Measurements from ENCODE around the gene GNG12.

GNG12 gene

DNA sequence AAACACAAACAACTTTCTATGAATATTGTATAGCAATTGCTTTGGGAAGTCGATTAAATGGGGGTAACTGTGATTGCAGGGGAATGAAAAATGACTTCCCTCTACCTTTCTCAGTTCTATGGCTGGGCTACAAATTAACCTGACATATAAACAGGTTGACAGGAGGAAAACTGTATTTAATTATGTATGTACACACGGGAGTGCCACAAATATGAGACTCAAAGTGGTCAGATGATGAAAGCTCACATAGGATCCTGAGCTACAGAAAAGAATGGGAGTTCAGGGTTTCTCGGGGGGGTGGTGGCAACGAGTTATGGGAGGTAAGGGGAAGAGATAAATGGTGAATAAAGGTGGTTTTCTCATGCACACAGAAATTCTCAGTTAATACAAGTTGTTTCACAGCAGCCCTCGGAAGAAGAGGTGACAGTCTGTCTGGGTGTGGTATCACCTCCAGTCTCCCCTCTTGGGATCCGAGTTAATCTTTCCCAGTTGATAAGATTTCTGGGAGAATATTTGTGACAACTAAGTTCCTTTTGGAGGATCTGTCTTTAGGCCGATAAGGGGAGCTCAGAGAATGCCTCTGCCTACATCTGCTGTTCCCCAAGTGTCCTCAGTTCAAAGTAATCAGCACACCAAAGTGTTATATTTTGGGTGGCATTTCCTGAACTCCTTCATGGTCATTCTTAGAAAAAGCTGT is 122.0 kb downstream of the GNG12 start:
- no peak for DNase-seq (ENCODE audit: low read depth in 2 of 3, low spot score in 2 of 3)

DNA sequence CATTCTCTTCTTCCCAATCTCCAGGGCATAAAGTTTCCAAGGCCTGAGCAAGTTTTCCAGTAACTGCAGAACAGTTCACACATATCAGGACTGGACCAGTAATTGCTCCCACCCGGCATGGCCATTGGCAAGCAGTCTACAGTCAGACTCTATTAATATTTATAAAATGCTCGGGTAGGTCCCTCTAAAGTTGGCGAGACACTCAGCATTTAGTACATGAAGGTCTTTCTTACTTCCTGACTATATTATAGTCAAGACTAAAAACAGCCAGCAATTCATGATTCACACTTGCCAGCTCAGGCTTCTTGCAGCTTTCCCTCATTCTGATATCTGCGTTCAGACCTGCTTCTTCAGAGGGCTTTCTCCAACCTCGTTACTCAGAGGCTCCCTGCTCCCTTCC is 122.8 kb downstream of the GNG12 start:
- no peak for DNase-seq (ENCODE audit: low read depth in 2 of 3, low spot score in 2 of 3)

DNA sequence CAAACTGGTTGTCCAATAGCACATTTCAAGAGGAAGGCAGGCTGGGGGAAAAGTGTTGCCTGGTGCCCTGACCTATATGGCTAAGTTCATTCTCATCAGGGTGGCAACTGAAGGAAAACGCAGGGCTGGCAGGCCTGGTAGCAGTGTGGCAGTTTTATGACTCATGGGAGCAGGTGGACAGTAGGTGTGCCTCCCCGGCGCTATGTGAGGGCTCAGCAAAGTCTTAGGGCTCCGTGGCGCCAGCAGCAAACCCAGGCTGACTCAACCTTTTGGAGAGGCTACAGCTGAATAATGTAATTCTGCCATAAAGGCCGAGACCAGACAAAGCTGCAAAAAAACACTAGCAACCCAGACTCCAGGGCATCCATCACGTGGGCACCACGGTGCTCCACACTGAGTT is 124.7 kb downstream of the GNG12 start:
- DNase-seq (ENCODE audit: low read depth in 2 of 3, low spot score in 2 of 3), result no peak

DNA sequence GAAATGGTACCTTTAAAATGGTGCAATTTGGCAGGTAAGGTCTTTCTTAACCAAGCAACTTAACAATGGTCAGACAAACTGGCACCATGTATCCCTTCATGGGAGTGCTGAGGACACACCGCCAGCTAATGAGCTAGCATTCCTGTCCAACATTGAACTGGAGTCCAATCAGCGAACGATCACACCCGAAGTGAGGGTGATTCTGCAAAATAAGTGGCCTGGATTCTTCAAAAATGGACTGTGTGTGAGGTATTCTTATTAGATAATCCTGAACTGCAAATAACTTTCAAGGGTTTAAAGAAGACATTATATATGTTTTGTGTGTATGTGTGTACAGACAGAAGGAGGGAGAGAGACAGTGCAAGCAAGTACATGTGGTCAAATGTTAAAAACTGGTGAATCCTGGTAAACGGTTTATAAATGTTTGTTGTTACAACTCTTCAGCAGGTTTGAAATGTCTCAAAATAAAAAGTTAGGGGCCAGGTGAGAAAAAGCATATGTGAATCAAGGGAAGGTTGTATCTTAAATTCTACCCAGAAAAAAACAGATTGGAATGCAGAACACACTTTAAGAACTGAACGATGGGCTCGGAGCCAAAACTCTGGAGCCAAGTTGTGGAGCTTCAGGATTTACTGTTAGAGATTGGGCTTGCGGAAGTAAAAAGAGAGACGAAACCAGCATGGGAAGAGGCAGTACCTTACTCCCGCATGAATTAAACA is 127.4 kb downstream of the GNG12 start:
- DNase-seq (ENCODE audit: low read depth in 2 of 3, low spot score in 2 of 3), result no peak

DNA sequence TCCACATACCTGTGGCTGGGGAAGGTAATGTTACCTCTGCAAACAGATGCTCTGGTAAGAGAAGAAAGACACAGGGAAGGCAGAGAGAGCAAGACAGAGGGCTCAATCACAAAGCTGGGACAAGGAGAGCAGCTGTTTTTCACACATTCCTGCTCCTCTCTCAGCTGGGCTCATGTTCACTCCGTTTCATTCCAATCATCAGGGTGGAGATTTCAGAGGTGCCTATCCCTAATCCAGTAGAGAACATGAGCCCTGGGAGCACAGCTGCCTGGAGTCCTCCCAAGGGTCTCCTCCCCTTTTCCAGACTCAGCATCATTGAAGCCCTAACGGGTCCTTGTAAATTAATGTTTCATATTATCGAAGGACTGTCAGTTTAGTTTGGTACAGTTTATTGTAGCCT is 128.9 kb downstream of the GNG12 start:
- DNase-seq (ENCODE audit: low read depth in 2 of 3, low spot score in 2 of 3), result no peak

DNA sequence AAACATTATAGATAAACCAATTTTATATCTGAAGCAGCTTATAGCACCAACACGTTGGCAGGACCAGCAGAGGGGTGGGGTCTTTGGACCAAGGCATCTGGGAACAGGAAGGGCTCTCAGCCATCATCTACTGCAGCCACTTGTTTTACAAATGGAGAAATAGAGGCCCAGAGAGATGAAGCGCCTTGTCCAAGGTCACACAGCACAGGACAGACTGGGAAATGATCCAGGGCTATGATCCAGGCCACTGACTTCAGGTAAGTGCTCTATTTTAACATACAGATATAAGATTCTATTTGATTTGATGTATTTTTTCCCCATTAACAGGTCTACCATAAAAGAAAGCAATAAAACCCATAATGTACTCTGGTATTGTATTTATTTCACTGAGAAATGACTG is 131.4 kb downstream of the GNG12 start:
- no peak for DNase-seq (ENCODE audit: low read depth in 2 of 3, low spot score in 2 of 3)

DNA sequence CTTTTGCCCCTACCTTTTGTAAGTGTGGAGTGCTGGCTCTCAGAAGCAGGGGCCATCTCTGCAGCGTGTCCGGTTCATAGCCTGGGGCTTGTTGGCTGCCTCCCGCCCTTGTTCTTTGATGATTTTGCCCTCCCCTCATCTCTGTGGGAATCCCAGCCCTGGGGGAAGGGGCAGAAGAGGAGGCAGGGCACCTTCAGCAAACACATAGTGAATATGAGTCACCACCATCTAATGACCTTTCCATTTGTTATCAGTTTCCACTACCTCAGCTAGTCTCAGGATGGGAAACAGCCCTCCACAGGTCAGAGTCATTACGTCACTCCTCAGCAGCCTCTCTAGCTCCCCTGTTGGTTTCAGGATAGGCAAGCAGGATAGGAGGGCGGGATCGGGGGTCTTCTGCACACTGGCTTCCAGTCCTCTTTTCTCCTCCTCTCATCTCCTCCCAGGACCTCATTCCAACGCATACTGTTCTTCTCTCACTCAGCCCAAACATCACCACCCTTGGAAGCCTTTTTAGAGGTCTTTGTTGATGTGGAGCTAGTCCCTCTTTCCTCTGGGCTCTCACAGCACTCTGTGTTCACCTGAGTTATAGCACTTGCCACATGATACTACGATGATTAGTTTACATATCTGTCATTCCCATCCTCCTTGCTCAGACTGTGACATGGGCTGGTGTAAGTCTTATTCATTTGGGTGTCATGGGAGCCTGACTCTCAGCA is 132.4 kb downstream of the GNG12 start:
- DNase-seq (ENCODE audit: low read depth in 2 of 3, low spot score in 2 of 3), result peak in 1 of 3 experiments; percentile 5

DNA sequence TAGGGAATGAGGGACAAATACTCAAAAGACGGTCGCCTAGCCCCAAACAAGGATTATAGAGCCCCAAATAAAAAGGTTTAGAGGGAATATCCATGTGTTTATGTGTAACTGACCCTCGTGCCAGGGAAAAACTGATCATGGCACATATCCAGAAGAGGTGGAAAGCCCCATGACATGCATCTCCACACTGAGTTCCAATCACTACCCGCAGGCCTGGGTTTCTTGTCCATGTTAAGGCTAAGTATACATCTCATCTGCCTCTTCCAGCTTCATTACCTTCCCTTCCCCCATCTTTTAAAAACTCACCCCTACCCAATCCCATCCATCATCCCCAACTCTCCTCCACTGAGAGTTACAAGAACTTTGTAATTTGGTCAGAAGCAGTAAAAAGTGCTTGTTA is 133.0 kb downstream of the GNG12 start:
- DNase-seq (ENCODE audit: low read depth in 2 of 3, low spot score in 2 of 3), result no peak

DNA sequence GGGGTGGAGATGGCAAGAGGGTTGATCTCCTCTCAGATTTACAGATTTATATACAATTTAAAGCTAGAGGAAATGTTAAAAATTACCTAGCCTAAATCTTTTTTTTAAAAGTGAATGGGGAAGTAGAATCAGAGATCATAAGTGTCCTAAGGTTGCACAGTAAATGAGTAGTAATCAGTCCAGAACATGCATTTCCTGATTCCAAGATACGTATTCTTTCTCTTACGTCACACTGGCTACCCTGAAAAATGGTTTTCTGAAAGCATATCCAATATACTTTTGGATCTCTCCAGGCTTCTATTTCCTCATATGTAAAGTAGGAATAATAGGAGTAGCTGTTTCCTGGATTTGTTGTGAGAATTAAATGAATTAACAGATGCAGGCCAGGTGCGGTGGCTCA is 136.6 kb downstream of the GNG12 start:
- no peak for DNase-seq (ENCODE audit: low read depth in 2 of 3, low spot score in 2 of 3)

DNA sequence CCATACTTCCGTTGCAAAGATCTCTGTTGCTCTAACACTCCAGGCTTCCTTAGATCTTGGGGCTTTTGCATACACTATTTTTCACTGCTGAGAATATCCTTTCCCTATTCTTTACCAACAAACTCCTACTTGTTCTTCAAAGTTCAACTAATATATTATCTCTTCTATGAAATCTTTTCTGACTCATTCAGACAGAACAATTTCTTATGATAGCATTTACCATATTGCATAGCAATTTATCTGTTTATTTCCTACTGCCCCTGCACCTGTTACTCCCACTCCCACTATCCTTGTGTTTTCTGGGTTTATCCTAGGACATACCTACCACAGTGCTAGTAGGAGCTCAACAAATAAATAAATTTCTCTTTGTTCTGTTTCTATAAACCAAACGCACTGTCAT is 137.3 kb downstream of the GNG12 start:
- no peak for DNase-seq (ENCODE audit: low read depth in 2 of 3, low spot score in 2 of 3)

DNA sequence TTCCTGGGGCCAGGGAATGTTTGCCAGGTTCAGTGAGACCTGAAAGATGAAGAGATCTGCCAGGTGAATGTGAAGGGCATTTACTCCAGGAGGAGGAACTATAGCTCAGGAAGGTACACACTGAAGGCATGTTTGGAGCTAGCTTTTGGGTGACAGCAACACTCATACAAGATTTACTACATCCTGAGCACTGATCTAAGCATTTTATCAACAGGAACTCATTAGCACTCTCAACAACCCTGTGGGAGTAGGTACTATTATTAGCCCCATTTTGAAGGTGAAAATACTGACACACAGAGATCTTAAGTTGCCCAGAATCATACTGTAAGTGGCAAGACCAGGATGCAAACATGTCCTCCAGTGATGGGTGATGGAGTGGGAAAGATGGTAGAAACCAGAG is 141.6 kb downstream of the GNG12 start:
- DNase-seq (ENCODE audit: low read depth in 2 of 3, low spot score in 2 of 3), result no peak

DNA sequence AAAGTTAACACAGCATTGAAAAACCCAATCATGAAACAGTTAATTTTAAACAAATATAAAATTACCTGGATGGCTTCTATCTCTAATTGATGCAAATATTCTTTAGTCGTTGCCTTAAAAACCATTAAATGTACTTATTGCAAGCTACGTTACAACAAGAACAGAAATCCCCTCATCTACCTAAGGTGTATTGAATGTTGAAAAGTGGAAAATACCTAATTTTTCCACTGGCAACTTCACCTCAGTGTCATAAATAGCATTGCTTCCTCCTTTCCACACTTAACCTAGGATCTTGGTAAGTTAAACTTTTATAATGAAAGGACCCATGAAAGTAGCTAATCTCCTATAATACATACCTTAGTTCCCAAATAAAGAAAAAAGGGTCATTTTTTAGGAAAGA is 142.9 kb downstream of the GNG12 start:
- DNase-seq (ENCODE audit: low read depth in 2 of 3, low spot score in 2 of 3), result no peak

DNA sequence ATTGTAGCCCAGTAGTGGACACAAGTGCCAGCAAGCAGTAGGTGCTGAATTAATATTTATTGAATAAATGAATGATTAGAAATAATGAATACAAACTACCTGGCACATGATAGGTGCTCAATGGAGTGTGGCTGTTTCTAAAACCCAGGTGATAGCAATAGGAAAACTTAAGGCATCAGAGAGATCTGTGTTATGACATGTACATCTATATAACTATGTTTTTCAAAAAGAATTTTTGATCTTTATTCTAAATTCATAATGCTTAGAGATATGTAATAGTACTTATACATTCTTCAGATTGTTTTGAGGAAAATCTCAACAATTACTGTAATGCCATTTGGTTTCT is 143.3 kb downstream of the GNG12 start:
- no peak for DNase-seq (ENCODE audit: low read depth in 2 of 3, low spot score in 2 of 3)

DNA sequence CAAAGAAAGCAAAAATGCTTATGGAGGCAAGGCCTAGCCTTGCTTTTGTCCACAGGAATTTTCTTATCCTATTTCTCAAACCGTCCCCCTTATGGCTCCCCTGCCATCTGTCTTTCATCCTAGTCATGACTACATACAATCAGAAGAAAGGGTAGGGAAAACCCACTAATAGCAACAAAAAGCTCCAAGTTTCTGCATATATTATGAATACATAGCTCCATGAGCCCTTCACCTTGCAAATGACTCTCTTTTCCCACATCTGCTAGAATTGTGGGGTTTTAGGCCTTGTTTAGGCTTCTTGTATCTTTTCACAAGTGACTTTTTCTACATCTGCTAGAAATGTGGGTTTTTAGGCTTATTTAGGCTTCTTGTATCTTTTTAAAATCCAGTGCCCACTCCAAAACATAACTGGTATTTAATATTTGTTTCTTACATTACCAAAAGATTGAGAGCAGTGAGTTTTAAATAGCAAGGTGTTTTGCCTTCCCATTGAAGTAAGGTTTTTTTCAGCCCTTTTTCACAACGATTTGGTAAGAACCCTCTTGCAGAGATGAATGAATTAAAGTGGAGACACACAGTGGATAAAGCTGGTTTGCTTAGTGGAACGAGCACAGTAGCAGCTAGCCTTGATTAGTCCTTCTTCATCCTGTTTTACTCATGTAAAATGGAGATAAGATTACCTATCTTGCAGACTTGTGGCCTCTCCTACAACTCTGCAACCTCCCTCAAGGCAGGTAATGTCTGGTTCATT is 143.8 kb downstream of the GNG12 start:
- no peak for DNase-seq (ENCODE audit: low read depth in 2 of 3, low spot score in 2 of 3)

DNA sequence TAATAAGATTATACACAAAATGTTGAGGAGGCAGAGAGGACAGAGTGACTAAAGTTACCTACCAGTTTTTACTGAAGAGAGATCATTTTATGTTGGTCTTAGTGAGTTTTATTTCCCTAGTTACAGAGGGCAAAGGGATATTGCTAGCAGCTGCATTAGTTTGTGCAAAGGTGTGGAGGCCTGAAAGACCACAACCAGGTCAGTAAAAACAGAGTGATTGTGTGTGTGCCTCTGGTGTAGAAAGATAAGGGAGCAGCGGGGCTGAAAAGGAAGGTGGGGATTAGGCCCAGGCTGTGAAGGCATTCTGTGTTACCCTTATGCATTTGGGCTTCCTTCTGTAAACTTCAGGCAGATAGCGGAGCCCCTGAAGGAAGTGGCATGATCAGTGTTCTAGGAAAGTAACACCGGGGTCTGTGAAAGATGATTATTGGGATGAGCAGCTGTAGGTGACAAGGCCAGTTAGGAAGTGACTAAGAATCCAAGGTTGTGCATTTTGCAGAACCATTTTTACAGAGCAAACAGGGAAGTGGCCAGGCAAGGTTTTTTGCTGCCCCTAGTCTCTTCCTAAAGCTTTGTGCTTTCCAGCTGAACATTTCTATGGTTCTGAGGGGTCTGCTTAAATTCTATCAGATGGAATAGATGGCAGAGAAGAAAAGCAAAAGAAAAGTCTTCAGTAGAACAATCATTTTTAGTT is 144.6 kb downstream of the GNG12 start:
- DNase-seq (ENCODE audit: low read depth in 2 of 3, low spot score in 2 of 3), result no peak

DNA sequence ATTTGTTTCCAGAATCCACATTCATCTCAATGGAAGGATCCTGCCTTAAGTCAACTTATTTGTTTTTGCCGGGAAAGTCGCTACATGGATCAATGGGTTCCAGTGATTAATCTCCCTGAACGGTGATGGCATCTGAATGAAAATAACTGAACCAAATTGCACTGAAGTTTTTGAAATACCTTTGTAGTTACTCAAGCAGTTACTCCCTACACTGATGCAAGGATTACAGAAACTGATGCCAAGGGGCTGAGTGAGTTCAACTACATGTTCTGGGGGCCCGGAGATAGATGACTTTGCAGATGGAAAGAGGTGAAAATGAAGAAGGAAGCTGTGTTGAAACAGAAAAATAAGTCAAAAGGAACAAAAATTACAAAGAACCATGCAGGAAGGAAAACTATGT is 145.6 kb downstream of the GNG12 start:
- no peak for DNase-seq (ENCODE audit: low read depth in 2 of 3, low spot score in 2 of 3)

DNA sequence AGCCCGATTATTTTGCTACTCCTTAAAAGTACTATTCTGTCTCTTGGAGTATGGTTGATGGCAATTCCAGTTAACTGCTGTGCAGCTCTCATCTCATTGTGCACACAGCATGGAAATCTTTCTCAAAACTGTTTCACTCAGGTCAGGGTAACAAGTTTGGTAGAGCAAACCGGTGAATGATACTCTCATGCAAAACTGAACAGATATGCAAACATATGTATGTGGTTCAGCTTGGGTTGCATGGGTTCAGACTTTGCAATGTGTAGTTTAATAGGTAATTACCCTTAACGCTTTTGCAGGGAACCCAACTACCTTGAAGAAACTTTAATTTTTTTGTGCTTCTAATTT is 146.1 kb downstream of the GNG12 start:
- DNase-seq (ENCODE audit: low read depth in 2 of 3, low spot score in 2 of 3), result no peak

DNA sequence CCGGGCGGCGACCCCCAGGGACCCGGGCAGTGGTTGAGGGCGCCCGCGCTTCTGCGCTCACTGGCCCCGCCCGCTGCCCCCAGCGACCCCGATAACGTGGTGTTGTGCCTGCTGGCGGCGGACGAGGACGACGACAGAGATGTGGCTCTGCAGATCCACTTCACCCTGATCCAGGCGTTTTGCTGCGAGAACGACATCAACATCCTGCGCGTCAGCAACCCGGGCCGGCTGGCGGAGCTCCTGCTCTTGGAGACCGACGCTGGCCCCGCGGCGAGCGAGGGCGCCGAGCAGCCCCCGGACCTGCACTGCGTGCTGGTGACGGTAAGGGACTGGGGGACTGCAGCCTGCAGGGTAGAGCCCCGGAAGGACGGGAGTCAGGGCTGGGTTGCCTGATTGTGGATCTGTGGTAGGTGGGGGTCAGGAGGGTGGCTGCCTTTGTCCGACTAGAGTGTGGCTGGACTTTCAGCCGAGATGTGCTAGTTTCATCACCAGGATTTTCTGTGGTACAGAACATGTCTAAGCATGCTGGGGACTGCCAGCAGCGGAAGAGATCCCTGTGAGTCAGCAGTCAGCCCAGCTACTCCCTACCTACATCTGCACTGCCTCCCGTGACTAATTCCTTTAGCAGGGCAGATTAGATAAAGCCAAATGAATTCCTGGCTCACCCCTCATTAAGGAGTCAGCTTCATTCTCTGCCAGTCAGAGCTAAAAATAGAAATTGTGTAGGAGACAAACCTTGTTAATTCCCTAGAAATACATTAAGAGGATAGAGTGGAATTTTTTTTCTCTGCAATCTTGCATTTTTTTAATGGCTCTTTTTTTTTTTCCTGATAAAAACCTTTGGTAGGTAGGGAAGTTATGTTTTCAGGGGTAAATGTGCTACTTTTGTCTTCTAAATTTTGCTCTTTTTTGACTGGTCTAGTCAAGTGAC is 146.7 kb downstream of the GNG12 start:
- peak; percentile 18 to 37 (median 18) for DNase-seq (ENCODE audit: low read depth in 2 of 3, low spot score in 2 of 3)

DNA sequence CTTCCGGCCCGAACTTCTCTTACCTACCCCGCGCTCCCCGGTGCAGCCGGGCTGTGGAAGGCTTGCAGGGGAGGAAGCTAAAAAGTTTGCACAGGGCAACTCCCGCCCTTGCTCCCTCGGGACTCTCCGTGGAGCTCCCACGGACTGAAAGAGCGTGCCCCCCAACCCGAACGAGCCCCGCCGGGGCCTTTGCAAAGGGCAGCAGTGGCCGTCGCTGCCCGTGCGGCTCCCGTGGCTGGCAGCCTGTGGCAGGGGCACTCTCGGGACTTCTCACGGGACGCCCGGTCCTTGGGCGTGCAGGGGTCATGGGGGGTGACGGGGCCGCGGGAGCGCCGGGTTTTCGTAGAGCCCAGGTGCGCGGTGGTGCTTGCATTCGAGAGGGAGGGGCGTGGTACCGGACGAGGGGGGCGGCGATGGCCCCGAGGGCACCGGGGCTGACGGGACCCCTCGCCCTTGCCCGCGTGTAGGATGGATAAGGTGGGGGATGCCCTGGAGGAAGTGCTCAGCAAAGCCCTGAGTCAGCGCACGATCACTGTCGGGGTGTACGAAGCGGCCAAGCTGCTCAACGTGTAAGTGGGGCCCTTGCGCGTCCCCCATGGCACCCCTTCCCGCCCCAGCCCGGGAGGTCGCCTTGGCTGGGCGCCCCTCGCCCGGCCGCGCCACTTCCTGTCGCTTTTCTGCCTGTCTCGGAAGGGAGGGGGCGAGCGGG is 147.6 kb downstream of the GNG12 start:
- peak; percentile 26 to 37 (median 36) for DNase-seq (ENCODE audit: low read depth in 2 of 3, low spot score in 2 of 3)
